Upper lobe of left lung (tissue), 6 donors: ENCODE results near the gene DGCR8. TPM values are rescaled to one million over a fixed set of nuclear protein-coding genes. Genes with fewer than 3 reads are reported as not detected.
A peak's percentile ranks its signal among the peaks of the same experiment; 100 is the strongest.

Experiments
- ATAC-seq, 2 donors: fragments of 200-7000 bp; cut with Tn5 transposase; one replicate each; pipeline ENCODE4 v1.9.1; 2022; ENCODE audit warnings: mild to moderate bottlenecking in 2 of 2, moderate library complexity in 2 of 2; ENCODE audit not compliant: low FRiP score in 2 of 2
- DNase-seq, 2 donors: peaks; one replicate each; pipeline ENCODE4 v3.0.0-alpha.2; 2019 to 2020
- H3K27ac ChIP-seq, 4 donors: fragments of 200-600 bp; sonication (generic); one replicate each; pipeline ENCODE4 v1.5.1; 2016 to 2019
- H3K27me3 ChIP-seq, 4 donors: fragments of 200-600 bp; sonication (generic); one replicate each; pipeline ENCODE4 v1.5.1; 2017 to 2019
- H3K36me3 ChIP-seq, 4 donors: fragments of 200-600 bp; sonication (generic); one replicate each; pipeline ENCODE4 v1.5.1; 2016 to 2019
- H3K4me1 ChIP-seq, 4 donors: fragments of 200-600 bp; sonication (generic); one replicate each; pipeline ENCODE4 v1.5.1; 2018 to 2019
- H3K4me3 ChIP-seq, 4 donors: fragments of 200-600 bp; sonication (generic); one replicate each; pipeline ENCODE4 v1.5.1; 2017 to 2019; ENCODE audit warnings: mild to moderate bottlenecking in 2 of 4, moderate library complexity in 1 of 4
- H3K9me3 ChIP-seq, 4 donors: fragments of 200-600 bp; sonication (generic); one replicate each; pipeline ENCODE4 v1.5.1; 2018 to 2019
- CTCF ChIP-seq, 6 experiments: fragments of 450-650 bp in 4 of 6; fragments of 200-600 bp in 2 of 6; sonication (generic) in 2 of 6; IDR thresholded peaks; one replicate each; pipeline ENCODE4 v1.5.1; 2016 to 2019; ENCODE audit warnings: antibody characterized with exemption in 6 of 6
- EP300 ChIP-seq, 4 donors: sonication (generic); formaldehyde crosslinking; IDR thresholded peaks; one replicate each; pipeline ENCODE4 v1.5.1; 2017; ENCODE audit warnings: antibody characterized with exemption in 4 of 4, control low read depth in 2 of 4
- POLR2A ChIP-seq, 4 donors: fragments of 450-650 bp; IDR thresholded peaks; one replicate each; pipeline ENCODE4 v1.5.1; 2016 to 2017; ENCODE audit warnings: antibody characterized with exemption in 4 of 4, mild to moderate bottlenecking in 2 of 4
- POLR2AphosphoS5 ChIP-seq, 2 donors: sonication (generic); formaldehyde crosslinking; IDR thresholded peaks; one replicate each; pipeline ENCODE4 v1.5.1; 2017; ENCODE audit warnings: antibody characterized with exemption in 2 of 2
- WGBS, 2 donors: methylation state at CpG; one replicate each; pipeline ENCODE4 v1.1.5; 2017 to 2018; 5-methylcytosine and 5-hydroxymethylcytosine counted together
- total RNA-seq, 6 donors: library from RNA; depleted of rRNA in 4 of 6; stranded (reverse); fragments of >200 nt in 4 of 6; gene quantifications; one replicate each; pipeline versions ENCODE4 v1.1.0 to v1.2.1, GENCODE V29; 2016 to 2021
- donor health status: DM: no; HTN: no; CAD: no; lungs with moderate emphysema.
- donor health status: DM: no; HTN: yes; CAD: no; lungs with severe emphysema.

DGCR8 gene
- total RNA-seq, 6 donors from 2014 or later, result 27.7 to 95.3 (median 33.1) TPM

- Histone ChIP-seq H3K9me3 (no peaks in the 10 kb centered on the region), H3K4me1 (peaks cover 0 to 9% (median 5%) of the 10 kb centered on the region in 4 donors), H3K27ac (no peak overlapping the region), H3K27me3 (peaks cover 0 to 6% (median 0%) of the 10 kb centered on the region in 4 donors), H3K4me3 (no peak overlapping the region), H3K36me3 (no peaks in the 10 kb centered on the region)
- DNase-seq, result peak in 1 of 2 donors; percentile 69
- no peak for ATAC-seq
- 80 to 86% methylated on average over 1 to 12 of the region's 14 CpGs for WGBS, 2 donors
- TF ChIP-seq POLR2AphosphoS5 (IDR thresholded peaks at IDR 0.05), result no peak
- TF ChIP-seq POLR2A (IDR thresholded peaks at IDR 0.05), result no peak
- TF ChIP-seq EP300 (IDR thresholded peaks at IDR 0.05), result no peak
- TF ChIP-seq CTCF (IDR thresholded peaks at IDR 0.05), result no peak
These were observed 72.4 kb downstream of the DGCR8 start for GRCh38 chr22:20152464-20152890.

GRCh38 chr22:20153945-20154344 is 73.9 kb downstream of the DGCR8 start:
- 73 to 80% methylated on average over 15 to 16 of the region's 16 CpGs for WGBS, 2 donors
- Histone ChIP-seq H3K4me1 (peaks cover 0 to 9% (median 5%) of the 10 kb centered on the region in 4 donors), H3K36me3 (no peaks in the 10 kb centered on the region), H3K27ac (no peak overlapping the region), H3K4me3 (no peak overlapping the region), H3K27me3 (peaks cover 0 to 6% (median 0%) of the 10 kb centered on the region in 4 donors), H3K9me3 (no peaks in the 10 kb centered on the region)
- no peak for ATAC-seq
- no peak for TF ChIP-seq POLR2AphosphoS5 (IDR thresholded peaks at IDR 0.05)
- no peak for TF ChIP-seq EP300 (IDR thresholded peaks at IDR 0.05)
- no peak for TF ChIP-seq CTCF (IDR thresholded peaks at IDR 0.05)
- no peak for TF ChIP-seq POLR2A (IDR thresholded peaks at IDR 0.05)
- DNase-seq, result peak in 1 of 2 donors; percentile 41

GRCh38 chr22:20154602-20155187 is 74.7 kb downstream of the DGCR8 start:
- Histone ChIP-seq H3K27me3 (peaks cover 0 to 6% (median 0%) of the 10 kb centered on the region in 4 donors), H3K27ac (peak overlapping the region in 1 of 4 donors; percentile 35), H3K4me3 (peak overlapping the region in 3 of 4 donors; percentile 18 to 36 (median 30)), H3K9me3 (no peaks in the 10 kb centered on the region), H3K4me1 (peaks cover 0 to 9% (median 5%) of the 10 kb centered on the region in 4 donors), H3K36me3 (no peaks in the 10 kb centered on the region)
- no peak for TF ChIP-seq CTCF (IDR thresholded peaks at IDR 0.05)
- no peak for TF ChIP-seq EP300 (IDR thresholded peaks at IDR 0.05)
- TF ChIP-seq POLR2AphosphoS5 (IDR thresholded peaks at IDR 0.05), result no peak
- TF ChIP-seq POLR2A (IDR thresholded peaks at IDR 0.05), result no peak
- ATAC-seq (no peak), DNase-seq (peak in 1 of 2 donors; percentile 76)
- 67% methylated on average over 10 to 14 of the region's 14 CpGs for WGBS, 2 donors

GRCh38 chr22:20155330-20156041 is 75.4 kb downstream of the DGCR8 start:
- Histone ChIP-seq H3K4me3 (peak overlapping the region in 3 of 4 donors; percentile 18 to 36 (median 30)), H3K36me3 (no peaks in the 10 kb centered on the region), H3K4me1 (peaks cover 0 to 9% (median 5%) of the 10 kb centered on the region in 4 donors), H3K9me3 (no peaks in the 10 kb centered on the region), H3K27ac (no peak overlapping the region), H3K27me3 (peaks cover 0 to 6% (median 0%) of the 10 kb centered on the region in 4 donors)
- TF ChIP-seq EP300 (IDR thresholded peaks at IDR 0.05) (no peak), POLR2AphosphoS5 (IDR thresholded peaks at IDR 0.05) (peak in 1 of 2 donors; percentile 8), POLR2A (IDR thresholded peaks at IDR 0.05) (no peak)
- WGBS, 2 donors, result 45 to 78% methylated on average over 9 to 29 of the region's 30 CpGs
- ATAC-seq (no peak), DNase-seq (peak; percentile 40 to 88)

- peaks cover 0 to 9% (median 5%) of the 10 kb centered on the region in 4 donors for H3K4me1 ChIP-seq
- peaks cover 0 to 6% (median 0%) of the 10 kb centered on the region in 4 donors for H3K27me3 ChIP-seq
- no peak overlapping the region for H3K27ac ChIP-seq
- no peaks in the 10 kb centered on the region for H3K9me3 ChIP-seq
- ATAC-seq (no peak), DNase-seq (peak in 1 of 2 donors; percentile 30)
- H3K4me3 ChIP-seq, result no peak overlapping the region
- TF ChIP-seq POLR2A (IDR thresholded peaks at IDR 0.05) (no peak), EP300 (IDR thresholded peaks at IDR 0.05) (no peak), POLR2AphosphoS5 (IDR thresholded peaks at IDR 0.05) (no peak), CTCF (IDR thresholded peaks at IDR 0.05) (no peak)
- no peaks in the 10 kb centered on the region for H3K36me3 ChIP-seq
- 68 to 71% methylated on average over 4 to 7 of the region's 7 CpGs for WGBS, 2 donors
These were observed 76.0 kb downstream of the DGCR8 start for GRCh38 chr22:20156042-20156389.
